HepG2 (cell line): Measurements from ENCODE around the gene GRIK4. TPM values are rescaled to one million over a fixed set of nuclear protein-coding genes. Genes with fewer than 3 reads are reported as not detected.

Experiments
- ATAC-seq: fragments of 200-7000 bp; cut with Tn5 transposase; 3 replicates; pipeline ENCODE4 v1.9.1; 2020; ENCODE audit warnings: mild to moderate bottlenecking, moderate library complexity
- BruUV-seq: library from RNA; stranded (reverse); fragments of 400-500 nt; replicated peaks from 2 replicates; lab custom pipeline; 2021; lab: Mats Ljungman, UMichigan
- CTCF ChIA-PET: fragments of 300-600 bp; formaldehyde crosslinking; extraction: SDS; loops from one replicate; lab custom pipeline; 2021; ENCODE audit warnings: low total read pairs, inconsistent platforms, low intra/inter-chr PET ratio; lab: Yijun Ruan, JAX
- POLR2A ChIA-PET: fragments of 350-600 bp; sonication (Branson Sonifier 250); formaldehyde crosslinking; loops from one replicate; lab custom pipeline; 2020; ENCODE audit warnings: antibody characterized with exemption, inconsistent platforms; lab: Yijun Ruan, JAX
- DNase-seq: peaks from one replicate; pipeline ENCODE4 v3.0.0-alpha.2; 2015; ENCODE audit warnings: low spot score
- FAIRE-seq: peaks from 3 replicates; lab custom pipeline; 2011; peaks lifted over from hg19 to GRCh38; lab: Jason Lieb, UNC
- H2AFZ ChIP-seq: one replicate; pipeline ENCODE4 v1.6.1; 2011; ENCODE audit warnings: low read length, inconsistent platforms
- H3K27ac ChIP-seq: fragments of 300-600 bp; 3 replicates; pipeline ENCODE4 v1.8.0; 2011; ENCODE audit warnings: mixed run types, mild to moderate bottlenecking, mixed read lengths, low read length, inconsistent platforms; ENCODE audit not compliant: insufficient read depth; ENCODE audit errors: extremely low read length
- H3K27me3 ChIP-seq, 2 experiments: fragments of 200-600 bp in 1 of 2; 2 replicates in 1 of 2; 3 replicates in 1 of 2; pipeline versions ENCODE4 v1.6.0 to v1.8.0; 2011; ENCODE audit warnings: low read length in 2 of 2, mild to moderate bottlenecking in 2 of 2, moderate library complexity in 2 of 2, inconsistent platforms in 1 of 2; ENCODE audit not compliant: insufficient read depth in 2 of 2, control insufficient read depth in 1 of 2
- H3K36me3 ChIP-seq, 2 experiments: fragments of 200-600 bp in 1 of 2; replicated peaks in 1 of 2; 2 replicates in 1 of 2; 3 replicates in 1 of 2; pipeline versions ENCODE4 v1.5.1 to v1.8.0; 2011; ENCODE audit warnings: low read length in 2 of 2, inconsistent platforms in 1 of 2; ENCODE audit not compliant: insufficient read depth in 2 of 2, control insufficient read depth in 1 of 2
- H3K4me1 ChIP-seq: 2 replicates; pipeline ENCODE4 v1.5.1; 2012; ENCODE audit warnings: low read length, inconsistent platforms; ENCODE audit not compliant: insufficient read depth
- H3K4me2 ChIP-seq: 2 replicates; pipeline ENCODE4 v1.6.0; 2011; ENCODE audit warnings: low read depth, low read length, inconsistent platforms
- H3K4me3 ChIP-seq, 3 experiments: fragments of 200-600 bp in 1 of 3; sonication (generic), shearing (Covaris generic) in 1 of 3; replicated peaks in 1 of 3; 2 replicates each; pipeline ENCODE4 v1.5.1; 2011 to 2016; ENCODE audit warnings: low read length in 3 of 3, inconsistent platforms in 2 of 3, low read depth in 2 of 3, mild to moderate bottlenecking in 2 of 3, control low read depth in 1 of 3, mixed read lengths in 1 of 3; ENCODE audit not compliant: insufficient read depth in 1 of 3
- H3K79me2 ChIP-seq: one replicate; pipeline ENCODE4 v1.6.1; 2011; ENCODE audit warnings: low read length, inconsistent platforms; ENCODE audit not compliant: insufficient read depth
- H3K9ac ChIP-seq: 2 replicates; pipeline ENCODE4 v1.6.0; 2011; ENCODE audit warnings: mild to moderate bottlenecking, low read depth, low read length, inconsistent platforms; ENCODE audit not compliant: insufficient read depth
- H3K9me3 ChIP-seq: 2 replicates; pipeline ENCODE4 v1.5.1; 2012; ENCODE audit warnings: mild to moderate bottlenecking, low read length
- H4K20me1 ChIP-seq: 2 replicates; pipeline ENCODE4 v1.6.0; 2011; ENCODE audit warnings: inconsistent platforms, mild to moderate bottlenecking, low read length, moderate library complexity; ENCODE audit not compliant: insufficient read depth
- GATAD2A ChIP-seq: IDR thresholded peaks from 2 replicates; pipeline ENCODE4 v1.6.1; 2016
- GFI1 ChIP-seq: sonication (generic); formaldehyde crosslinking; IDR thresholded peaks from 2 replicates; pipeline ENCODE4 v1.5.0; 2020; ENCODE audit warnings: missing genetic modification reagents, mild to moderate bottlenecking, borderline replicate concordance
- GMEB1 ChIP-seq: sonication (generic); formaldehyde crosslinking; IDR thresholded peaks from 2 replicates; pipeline ENCODE4 v1.5.1; 2020; ENCODE audit warnings: missing genetic modification reagents, mild to moderate bottlenecking, borderline replicate concordance
- HOXD1 ChIP-seq: sonication (generic); formaldehyde crosslinking; IDR thresholded peaks from 2 replicates; pipeline ENCODE4 v1.5.0; 2020; ENCODE audit warnings: missing genetic modification reagents
- STAG1 ChIP-seq: sonication (generic); formaldehyde crosslinking; IDR thresholded peaks from 2 replicates; pipeline ENCODE4 v1.4.0; 2020; ENCODE audit warnings: missing genetic modification reagents
- ZBTB7B ChIP-seq: sonication (generic); formaldehyde crosslinking; IDR thresholded peaks from 2 replicates; pipeline ENCODE4 v1.4.0; 2020; ENCODE audit warnings: missing genetic modification reagents
- ZNF143 ChIP-seq: sonication (generic); formaldehyde crosslinking; IDR thresholded peaks from 2 replicates; pipeline ENCODE4 v1.4.0; 2020; ENCODE audit warnings: missing genetic modification reagents
- ZNF280D ChIP-seq: sonication (generic); formaldehyde crosslinking; IDR thresholded peaks from 2 replicates; pipeline ENCODE4 v1.5.1; 2020; ENCODE audit warnings: mild to moderate bottlenecking, missing genetic modification reagents
- ZNF775 ChIP-seq: sonication (generic); formaldehyde crosslinking; IDR thresholded peaks from 2 replicates; pipeline ENCODE4 v1.4.0; 2020; ENCODE audit warnings: missing genetic modification reagents, mild to moderate bottlenecking, moderate library complexity, borderline replicate concordance
- ZSCAN20 ChIP-seq: sonication (generic); formaldehyde crosslinking; IDR thresholded peaks from 2 replicates; pipeline ENCODE4 v1.4.0; 2020; ENCODE audit warnings: missing genetic modification reagents, mild to moderate bottlenecking, borderline replicate concordance
- WGBS: methylation state at CpG from one replicate; pipeline ENCODE4 v1.1.6; 2017; ENCODE audit warnings: low lambda C conversion rate; 5-methylcytosine and 5-hydroxymethylcytosine counted together
- in situ Hi-C: cut with HindIII; loops from 2 replicates; pipeline ENCODE4 v1.10.0; 2017; ENCODE audit warnings: low pct_unique_long_range_greater_than_20kb; ENCODE audit not compliant: extremely low pct_ligation_motif_present
- intact Hi-C: fragments of 100-400 bp; cut with micrococcal nuclease; formaldehyde crosslinking; loops from one replicate; pipeline ENCODE4 v1.10.0; 2022; ENCODE audit not compliant: unreplicated experiment
- polyA plus RNA-seq, 8 experiments: library from polyadenylated mRNA; depleted of rRNA in 3 of 8; stranded (reverse) in 7 of 8; unstranded in 1 of 8; fragments of >200 nt; fragmentation: Illumina TruSeq in 4 of 8; extraction: Trizol in 4 of 8; gene quantifications; 2 replicates each; pipeline versions ENCODE4 v1.2.1 to v1.2.3, GENCODE V29; 2011 to 2016; ENCODE audit warnings: low read depth in 4 of 8, missing spikeins in 1 of 8, mixed read lengths in 1 of 8; ENCODE audit not compliant: insufficient read depth in 1 of 8
- total RNA-seq, 5 experiments: library from RNA; depleted of rRNA; stranded (reverse); fragments of >200 nt; fragmentation: Illumina TruSeq; extraction: Trizol; gene quantifications; 2 replicates each; pipeline ENCODE4 v1.2.3, GENCODE V29; 2016; ENCODE audit warnings: low read depth in 1 of 5

Gene GRIK4
- total and polyA plus RNA-seq, 2 of the 13 experiments (the other 11 are each of a cell fraction or from before 2014, with no cell fraction given): 0.04 to 0.07 TPM

GRCh38 chr11:120571476-120571875, 59.9 kb downstream of the GRIK4 start (continued):
- TF ChIP-seq ZNF775: no peak
- no peak for TF ChIP-seq ZSCAN20

DNA sequence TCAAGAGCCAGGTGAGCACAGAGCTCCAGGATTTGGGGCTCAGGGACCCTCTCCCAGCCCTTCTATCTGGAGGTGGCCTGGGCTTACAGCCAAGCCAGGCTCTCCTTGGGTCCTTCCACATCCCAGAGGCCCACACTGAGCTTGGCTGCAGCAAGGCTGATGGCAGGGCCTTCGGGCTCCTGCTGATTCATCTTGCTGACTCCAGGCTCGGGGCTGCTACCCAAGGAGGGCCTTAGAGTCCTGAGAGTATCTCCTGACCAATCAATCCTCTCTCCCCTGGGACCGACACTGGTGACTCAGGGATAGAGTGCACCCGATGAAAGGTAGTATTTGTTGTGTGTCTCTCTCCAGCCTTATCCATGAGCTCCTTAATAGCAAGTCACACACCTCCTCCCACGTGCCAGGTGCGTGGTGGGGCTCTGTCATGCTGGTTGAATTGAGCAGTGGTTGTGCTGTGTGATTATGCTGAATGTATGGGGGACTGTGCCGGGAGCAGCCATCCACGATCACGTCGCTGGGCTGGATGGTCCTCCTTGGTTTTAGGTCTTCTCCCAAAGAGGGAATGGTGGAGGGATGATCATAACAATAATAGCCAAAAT, 62.3 kb downstream of the GRIK4 start:
- Histone ChIP-seq H3K27me3 (peaks cover 0 to 10% of the 10 kb centered on the region in 2 experiments; a peak in 2 of 5 replicates), H3K27ac (no peak overlapping the region), H3K79me2 (no peaks in the 10 kb centered on the region), H3K9me3 (no peaks in the 10 kb centered on the region), H4K20me1 (no peaks in the 10 kb centered on the region), H3K36me3 (no peaks in the 10 kb centered on the region), H3K4me2 (no peak overlapping the region), H3K9ac (no peak overlapping the region), H3K4me3 (no peak overlapping the region), H2AFZ (no peak overlapping the region), H3K4me1 (peaks cover 8% of the 10 kb centered on the region; the same call in 1 of the 2 replicates)
- POLR2A ChIA-PET: no interaction called here
- FAIRE-seq: no peak
- intact Hi-C loops (no loop called here), in situ Hi-C loops (no loop called here)
- ATAC-seq: no peak
- CTCF ChIA-PET: no interaction called here
- BruUV-seq: no TSS peak
- TF ChIP-seq GMEB1: no peak
- no peak for TF ChIP-seq GATAD2A (CRISPR knock-in tag)
- TF ChIP-seq GFI1 (CRISPR knock-in tag): no peak
- TF ChIP-seq STAG1 (CRISPR knock-in tag): no peak
- no peak for TF ChIP-seq ZNF280D (CRISPR knock-in tag)
- no peak for TF ChIP-seq ZBTB7B (CRISPR knock-in tag)
- TF ChIP-seq ZNF143 (CRISPR knock-in tag): no peak
- TF ChIP-seq HOXD1 (CRISPR knock-in tag): no peak
- 42% methylated on average over 10 of the region's 10 CpGs for WGBS
- no peak for DNase-seq
